ENCODE results near the gene ADGRL1. TPM values are rescaled to one million over a fixed set of nuclear protein-coding genes. Genes with fewer than 3 reads are reported as not detected.
A peak's percentile ranks its signal among the peaks of the same experiment; 100 is the strongest.

Gene ADGRL1
- total and polyA plus RNA-seq, 2 of the 8 experiments (the other 6 are each of a cell fraction or from before 2014, with no cell fraction given) = 95.6 to 112 TPM

- TF ChIP-seq HDAC2 (IDR thresholded peaks at IDR 0.05; ENCODE audit: borderline replicate concordance in 1 of 2, low read depth in 2 of 2, low read length in 2 of 2) = 0 out of 4 replicates have a peak, but pooled peaks of 1 of the 2 experiments have one; percentile 28
- peak; percentile 35; the same call in 1 of the 2 replicates for TF ChIP-seq CHD2 (IDR thresholded peaks at IDR 0.05; ENCODE audit: low read length)
- peak; percentile 18 for TF ChIP-seq KDM4A (IDR thresholded peaks at IDR 0.05; ENCODE audit: low read depth, low read length, severe bottlenecking)
- peak; percentile 33; the same call in 1 of the 2 replicates for TF ChIP-seq MAX (IDR thresholded peaks at IDR 0.05)
- peak; percentile 99 for TF ChIP-seq SP1 (IDR thresholded peaks at IDR 0.05; ENCODE audit: low read depth, low read length)
- peak; percentile 77 for TF ChIP-seq EGR1 (IDR thresholded peaks at IDR 0.05; ENCODE audit: borderline replicate concordance, low read depth, low read length)
- TF ChIP-seq KDM1A (IDR thresholded peaks at IDR 0.05; ENCODE audit: borderline replicate concordance, low read length) = peak; percentile 81; the same call in 1 of the 2 replicates
- TF ChIP-seq ASH2L (IDR thresholded peaks at IDR 0.05; ENCODE audit: low read length) = peak; percentile 82
- TF ChIP-seq SIN3A (conservative IDR thresholded peaks at IDR 0.05 in 1 of 2, IDR thresholded peaks at IDR 0.05 in 1 of 2; ENCODE audit: low read depth in 1 of 2, low read length in 2 of 2) = peak in 1 of 2 experiments; percentile 78; a peak in 2 of 4 replicates
- TF ChIP-seq, protein P1, sequence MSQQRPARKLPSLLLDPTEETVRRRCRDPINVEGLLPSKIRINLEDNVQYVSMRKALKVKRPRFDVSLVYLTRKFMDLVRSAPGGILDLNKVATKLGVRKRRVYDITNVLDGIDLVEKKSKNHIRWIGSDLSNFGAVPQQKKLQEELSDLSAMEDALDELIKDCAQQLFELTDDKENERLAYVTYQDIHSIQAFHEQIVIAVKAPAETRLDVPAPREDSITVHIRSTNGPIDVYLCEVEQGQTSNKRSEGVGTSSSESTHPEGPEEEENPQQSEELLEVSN (IDR thresholded peaks at IDR 0.05) = 0 out of 2 replicates have a peak, but pooled peaks have one; percentile 21
These were observed 1.1 kb upstream of the ADGRL1 start (continued) for GRCh38 chr19:14206737-14207726.
